SU-DHL-6 (cell line): ENCODE measurements around the gene NME7.

ENCODE experiments used
- CTCF ChIP-seq: fragments of 200-600 bp; sonication (generic); IDR thresholded peaks from one replicate; pipeline ENCODE4 v1.5.1; 2017; ENCODE audit warnings: antibody characterized with exemption, mild to moderate bottlenecking, low read length, moderate library complexity; ENCODE audit not compliant: insufficient read depth, poor library complexity, severe bottlenecking
- EZH2phosphoT487 ChIP-seq: fragments of 200-600 bp; sonication (generic), shearing (Covaris generic); conservative IDR thresholded peaks from 2 replicates; pipeline ENCODE4 v1.6.1; 2018; ENCODE audit warnings: mild to moderate bottlenecking, antibody characterized with exemption, low read length, moderate library complexity, mixed read lengths

- no peak for TF ChIP-seq CTCF
- TF ChIP-seq EZH2phosphoT487: no peak
These were observed at the start of gene NME7, which contains the start of gene BLZF1 for GRCh38 chr1:169367686-169368405.
